K562 (cell line): Measurements from ENCODE around the gene ALG14. TPM values are rescaled to one million over a fixed set of nuclear protein-coding genes. Genes with fewer than 3 reads are reported as not detected.

ENCODE experiments used
- ATAC-seq: fragments of 200-7000 bp; cut with Tn5 transposase; 3 replicates; pipeline ENCODE4 v1.9.1; 2020; ENCODE audit warnings: moderate library complexity
- BruUV-seq: library from RNA; stranded (reverse); fragments of 400-500 nt; replicated peaks from 2 replicates; lab custom pipeline; 2021; lab: Mats Ljungman, UMichigan
- CTCF ChIA-PET: fragments of 300-600 bp; formaldehyde crosslinking; extraction: SDS; loops from one replicate; lab custom pipeline; 2021; ENCODE audit warnings: low intra/inter-chr PET ratio; lab: Yijun Ruan, JAX
- POLR2A ChIA-PET: fragments of 300-600, 350-650 bp; sonication (Branson Sonifier 250); formaldehyde crosslinking; extraction: SDS; loops from one replicate; lab custom pipeline; 2021; ENCODE audit warnings: antibody characterized with exemption, inconsistent platforms; lab: Yijun Ruan, JAX
- DNase-seq, 4 experiments: peaks; one replicate each; pipeline versions ENCODE4 v3.0.0 to v3.0.0-alpha.2; 2011 to 2018; ENCODE audit warnings: low spot score in 3 of 4, mixed read lengths in 3 of 4; ENCODE audit errors: extremely low read depth in 1 of 4
- FAIRE-seq: peaks from 2 replicates; lab custom pipeline; 2011; peaks lifted over from hg19 to GRCh38; lab: Jason Lieb, UNC
- H2AFZ ChIP-seq: 2 replicates; pipeline ENCODE4 v1.6.0; 2011; ENCODE audit warnings: low read depth, low read length, control low read depth, inconsistent platforms
- H3K27ac ChIP-seq: fragments of 200-600 bp; 3 replicates; pipeline ENCODE4 v1.8.0; 2011; ENCODE audit warnings: low read depth, mild to moderate bottlenecking, control low read depth, inconsistent platforms, low read length, moderate library complexity, mixed read lengths; ENCODE audit errors: extremely low read depth
- H3K27me3 ChIP-seq, 2 experiments: fragments of 300-600 bp in 1 of 2; 2 replicates in 1 of 2; 3 replicates in 1 of 2; pipeline versions ENCODE4 v1.6.0 to v1.8.0; 2011; ENCODE audit warnings: inconsistent platforms in 2 of 2, low read length in 2 of 2, mild to moderate bottlenecking in 1 of 2, mixed read lengths in 1 of 2, moderate library complexity in 1 of 2; ENCODE audit not compliant: control insufficient read depth in 2 of 2, insufficient read depth in 2 of 2
- H3K36me3 ChIP-seq: fragments of 300-600 bp; 3 replicates; pipeline ENCODE4 v1.8.0; 2011; ENCODE audit warnings: mild to moderate bottlenecking, low read length, inconsistent platforms; ENCODE audit not compliant: control insufficient read depth, insufficient read depth
- H3K4me1 ChIP-seq, 2 experiments: fragments of 200-600 bp in 1 of 2; replicated peaks in 1 of 2; 2 replicates in 1 of 2; 3 replicates in 1 of 2; pipeline versions ENCODE4 v1.5.1 to v1.8.0; 2011; ENCODE audit warnings: inconsistent platforms in 2 of 2, low read length in 2 of 2, mild to moderate bottlenecking in 1 of 2, mixed read lengths in 1 of 2, moderate library complexity in 1 of 2; ENCODE audit not compliant: control insufficient read depth in 2 of 2, insufficient read depth in 2 of 2
- H3K4me2 ChIP-seq: 2 replicates; pipeline ENCODE4 v1.6.1; 2011; ENCODE audit warnings: low read length, control low read depth, inconsistent platforms, mixed read lengths; ENCODE audit not compliant: insufficient read depth
- H3K4me3 ChIP-seq: fragments of 200-600 bp; sonication (generic), shearing (Covaris generic); 2 replicates; pipeline ENCODE4 v1.5.1; 2016; ENCODE audit warnings: control low read depth, inconsistent platforms
- H3K79me2 ChIP-seq: fragments of 200-600 bp; 3 replicates; pipeline ENCODE4 v1.8.0; 2011; ENCODE audit warnings: low read length, inconsistent platforms; ENCODE audit not compliant: control insufficient read depth, insufficient read depth
- H3K9ac ChIP-seq, 2 experiments: 2 replicates each; pipeline versions ENCODE4 v1.6.0 to v1.6.1; 2011; ENCODE audit warnings: low read depth in 2 of 2, low read length in 2 of 2, control low read depth in 1 of 2, inconsistent platforms in 1 of 2, mild to moderate bottlenecking in 1 of 2, mixed read lengths in 1 of 2; ENCODE audit not compliant: insufficient read depth in 1 of 2
- H3K9me1 ChIP-seq: one replicate; pipeline ENCODE4 v1.6.0; 2011; ENCODE audit warnings: inconsistent platforms, mild to moderate bottlenecking, low read length, moderate library complexity; ENCODE audit not compliant: control insufficient read depth, insufficient read depth
- H3K9me3 ChIP-seq: replicated peaks from 2 replicates; pipeline ENCODE4 v1.5.1; 2011; ENCODE audit warnings: low read depth, low read length, inconsistent platforms; ENCODE audit not compliant: control insufficient read depth, insufficient read depth
- H4K20me1 ChIP-seq: replicated peaks from 2 replicates; pipeline ENCODE4 v1.6.1; 2011; ENCODE audit warnings: low read length, inconsistent platforms, mixed read lengths; ENCODE audit not compliant: control insufficient read depth, insufficient read depth
- ATF6 ChIP-seq: sonication (generic); formaldehyde crosslinking; IDR thresholded peaks from 2 replicates; pipeline ENCODE4 v1.4.0; 2020; ENCODE audit warnings: mild to moderate bottlenecking, missing genetic modification reagents
- CHD2 ChIP-seq: IDR thresholded peaks from 2 replicates; pipeline ENCODE4 v1.6.1; 2011; ENCODE audit warnings: low read depth, low read length
- DACH1 ChIP-seq: fragments of 450-650 bp; IDR thresholded peaks from 2 replicates; pipeline ENCODE4 v1.6.1; 2018; ENCODE audit not compliant: partially characterized antibody
- LARP7 ChIP-seq: fragments of 450-650 bp; IDR thresholded peaks from 2 replicates; pipeline ENCODE4 v1.6.1; 2016
- LEF1 ChIP-seq: fragments of 450-650 bp; IDR thresholded peaks from 2 replicates; pipeline ENCODE4 v1.6.1; 2016; ENCODE audit warnings: mild to moderate bottlenecking
- MYBL2 ChIP-seq, 2 experiments: fragments of 450-650 bp in 1 of 2; sonication (generic) in 1 of 2; formaldehyde crosslinking in 1 of 2; IDR thresholded peaks; 2 replicates each; pipeline versions ENCODE4 v1.6.1 to v1.8.1; 2017 to 2022; ENCODE audit warnings: borderline replicate concordance in 1 of 2, inconsistent platforms in 1 of 2, low read depth in 1 of 2, mild to moderate bottlenecking in 1 of 2, missing genetic modification reagents in 1 of 2, moderate library complexity in 1 of 2
- PATZ1 ChIP-seq: fragments of 250-450 bp; sonication (Bioruptor Pico); IDR thresholded peaks from 2 replicates; pipeline ENCODE4 v1.5.0; 2020; ENCODE audit warnings: mild to moderate bottlenecking, borderline replicate concordance
- ZFP30 ChIP-seq: fragments of 250-450 bp; sonication (Bioruptor Pico); IDR thresholded peaks from 2 replicates; pipeline ENCODE4 v1.8.0; 2022; ENCODE audit warnings: moderate library complexity, mild to moderate bottlenecking, inconsistent platforms, borderline replicate concordance
- ZNF184 ChIP-seq: sonication (generic); formaldehyde crosslinking; IDR thresholded peaks from 2 replicates; pipeline ENCODE4 v1.5.0; 2020; ENCODE audit warnings: missing genetic modification reagents
- ZNF766 ChIP-seq: fragments of 200-800 bp; sonication (Bioruptor generic); conservative IDR thresholded peaks from 2 replicates; pipeline ENCODE4 v1.6.1; 2016; ENCODE audit warnings: missing genetic modification characterization, missing compliant biosample characterization
- WGBS: fragments of 100-300 bp; shearing (Covaris generic); methylation state at CpG from one replicate; pipeline ENCODE4 v1.1.6; 2016; ENCODE audit warnings: low coverage, mixed read lengths; ENCODE audit not compliant: insufficient coverage; ENCODE audit errors: missing lambda C conversion rate; 5-methylcytosine and 5-hydroxymethylcytosine counted together
- in situ Hi-C: fragments of 300-500 bp; cut with MboI; formaldehyde crosslinking; loops from 4 replicates; pipeline ENCODE4 v1.15.0; 2018; ENCODE audit warnings: inconsistent platforms, mixed read lengths
- intact Hi-C: fragments of 100-400 bp; cut with micrococcal nuclease; formaldehyde crosslinking; loops from 2 replicates; pipeline ENCODE4 v1.14.2; 2022
- polyA plus RNA-seq, 8 experiments: library from polyadenylated mRNA; depleted of rRNA in 4 of 8; stranded (reverse) in 5 of 8; unstranded in 3 of 8; fragments of >200 nt; fragmentation: Nextera tagmentation in 2 of 8; fragmentation: Illumina TruSeq in 1 of 8; extraction: Ambion mirVana in 2 of 8; extraction: Trizol in 1 of 8; gene quantifications; 2 replicates each; pipeline versions ENCODE4 v1.2.1 to v1.2.3, GENCODE V29; 2011 to 2014; ENCODE audit warnings: inconsistent platforms in 1 of 8, missing spikeins in 1 of 8
- total RNA-seq, 7 experiments: library from RNA; depleted of rRNA in 6 of 7; stranded (reverse); fragments of >200 nt in 6 of 7; fragmentation: Illumina TruSeq in 2 of 7; extraction: Trizol in 2 of 7; gene quantifications; 2 replicates each; pipeline versions ENCODE4 v1.2.1 to v1.2.3, GENCODE V29; 2011 to 2021; ENCODE audit warnings: low replicate concordance in 1 of 7
- TF ChIP-seq, protein P1 (sequence below): fragments of 250-450 bp; sonication (Bioruptor Pico); IDR thresholded peaks from 2 replicates; pipeline ENCODE4 v1.8.0; 2022; ENCODE audit warnings: moderate library complexity, mild to moderate bottlenecking, inconsistent platforms

The ALG14 gene
- total and polyA plus RNA-seq, 9 of the 15 experiments (the other 6 are each of a cell fraction or from before 2014, with no cell fraction given), result 2.8 to 16.2 (median 4.9) TPM

DNA sequence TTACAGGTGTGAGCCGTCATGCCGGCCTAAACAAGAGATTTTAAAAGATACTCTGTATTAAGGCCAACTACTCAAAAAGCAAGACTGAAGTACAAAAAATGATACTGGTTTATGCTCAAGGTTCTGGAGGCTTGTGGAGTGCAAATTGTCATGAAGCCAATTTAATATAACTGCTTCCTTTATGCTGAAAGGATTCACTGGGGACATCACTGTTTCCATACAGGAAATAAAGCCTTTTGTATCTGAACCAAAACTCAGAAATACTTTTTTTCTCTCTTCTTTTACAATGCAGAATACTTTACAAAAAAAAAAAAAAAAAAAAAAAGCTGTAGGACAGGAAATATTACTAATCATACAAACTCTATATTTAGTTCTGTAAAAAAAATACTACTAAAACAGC is 90.4 kb downstream of the ALG14 start (continued):
- TF ChIP-seq ATF6 (no peak), ZNF766 (CRISPR knock-in tag) (no peak)

GRCh38 chr1:94981575-94981973 is 91.2 kb downstream of the ALG14 start:
- Histone ChIP-seq H3K79me2 (no peaks in the 10 kb centered on the region), H3K27ac (no peak overlapping the region), H3K4me2 (no peak overlapping the region), H3K27me3 (peaks cover 0 to 1% of the 10 kb centered on the region in 2 experiments; a peak in 1 of 5 replicates), H3K9me3 (no peaks in the 10 kb centered on the region), H2AFZ (no peak overlapping the region), H3K36me3 (no peaks in the 10 kb centered on the region), H3K4me1 (no peaks in the 10 kb centered on the region), H4K20me1 (no peaks in the 10 kb centered on the region; the same call in 1 of the 2 replicates), H3K4me3 (no peak overlapping the region)
- in situ Hi-C loops (no loop called here), intact Hi-C loops (no loop called here)
- CTCF ChIA-PET, result no interaction called here
- FAIRE-seq (no peak), ATAC-seq (no peak), DNase-seq (no peak)
- BruUV-seq, result no TSS peak
- POLR2A ChIA-PET, result no interaction called here
- 0% methylated on average over 1 of the region's 1 CpG for WGBS
- TF ChIP-seq MYBL2 (IDR thresholded peaks at IDR 0.05; ENCODE audit: low read depth) (no peak), MYBL2 (CRISPR knock-in tag; IDR thresholded peaks at IDR 0.05; ENCODE audit: borderline replicate concordance) (no peak), DACH1 (no peak), LARP7 (no peak), ZNF184 (no peak), CHD2 (no peak), LEF1 (no peak), PATZ1 (CRISPR knock-in tag) (no peak), ZFP30 (no peak)
- TF ChIP-seq, protein P1, sequence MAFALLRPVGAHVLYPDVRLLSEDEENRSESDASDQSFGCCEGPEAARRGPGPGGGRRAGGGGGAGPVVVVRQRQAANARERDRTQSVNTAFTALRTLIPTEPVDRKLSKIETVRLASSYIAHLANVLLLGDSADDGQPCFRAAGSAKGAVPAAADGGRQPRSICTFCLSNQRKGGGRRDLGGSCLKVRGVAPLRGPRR (CRISPR knock-in tag), result no peak
- TF ChIP-seq, all 486 proteins: peak for 0
- no peak overlapping the region for H3K9ac ChIP-seq
- H3K9me1 ChIP-seq, result no peaks in the 10 kb centered on the region
